Lung (tissue), 12 donors: ENCODE results near the gene ATG16L1. TPM values are rescaled to one million over a fixed set of nuclear protein-coding genes. Genes with fewer than 3 reads are reported as not detected.

ENCODE experiments used
- ATAC-seq: fragments of 200-7000 bp; cut with Tn5 transposase; one replicate; pipeline ENCODE4 v1.9.1; 2020; ENCODE audit warnings: moderate number of reproducible peaks; ENCODE audit not compliant: insufficient read depth, low FRiP score
- DNase-seq, 3 donors: peaks; one replicate each; pipeline ENCODE4 v3.0.0-alpha.2; 2013 to 2017
- H3K27ac ChIP-seq, 2 donors: one replicate each; pipeline ENCODE4 v1.5.1; 2013; ENCODE audit warnings: mild to moderate bottlenecking in 2 of 2, moderate library complexity in 2 of 2, control low read depth in 1 of 2, inconsistent platforms in 1 of 2, low read depth in 1 of 2, low read length in 1 of 2
- H3K27me3 ChIP-seq, 3 donors: one replicate each; pipeline ENCODE4 v1.5.1; 2013; ENCODE audit warnings: low read length in 2 of 3; ENCODE audit not compliant: control insufficient read depth in 3 of 3, insufficient read depth in 3 of 3
- H3K36me3 ChIP-seq, 4 donors: one replicate each; pipeline ENCODE4 v1.5.1; 2013; ENCODE audit warnings: low read length in 4 of 4, mild to moderate bottlenecking in 1 of 4, moderate library complexity in 1 of 4; ENCODE audit not compliant: control insufficient read depth in 4 of 4, insufficient read depth in 4 of 4
- H3K4me1 ChIP-seq, 5 donors: one replicate each; pipeline ENCODE4 v1.5.1; 2013; ENCODE audit warnings: low read length in 5 of 5, mild to moderate bottlenecking in 2 of 5, moderate library complexity in 1 of 5; ENCODE audit not compliant: control insufficient read depth in 5 of 5, insufficient read depth in 5 of 5
- H3K4me3 ChIP-seq: one replicate; pipeline ENCODE4 v1.5.1; 2013; ENCODE audit warnings: mild to moderate bottlenecking, control low read depth, moderate library complexity
- H3K9ac ChIP-seq, 2 donors: one replicate each; pipeline ENCODE4 v1.5.1; 2013; ENCODE audit warnings: low read length in 2 of 2, control low read depth in 1 of 2; ENCODE audit not compliant: insufficient read depth in 1 of 2
- H3K9me3 ChIP-seq, 4 donors: one replicate each; pipeline ENCODE4 v1.5.1; 2013; ENCODE audit warnings: low read length in 3 of 4, mild to moderate bottlenecking in 1 of 4, moderate library complexity in 1 of 4; ENCODE audit not compliant: control insufficient read depth in 4 of 4, insufficient read depth in 3 of 4
- CTCF ChIP-seq: IDR thresholded peaks from 2 replicates; pipeline ENCODE4 v1.5.1; 2012; ENCODE audit warnings: mild to moderate bottlenecking; ENCODE audit errors: control extremely low read depth, extremely low read depth
- WGBS, 2 donors: extraction: QIAGEN DNeasy Blood & Tissue Kit; methylation state at CpG; one replicate each; pipeline ENCODE4 v1.1.7; 2013; 5-methylcytosine and 5-hydroxymethylcytosine counted together
- polyA plus RNA-seq, 2 donors: library from polyadenylated mRNA; stranded (reverse); fragments of 200-250 nt; gene quantifications; one replicate each; pipeline ENCODE4 v1.2.1, GENCODE V29; 2013
- total RNA-seq, 2 donors: library from RNA; depleted of rRNA in 1 of 2; stranded (reverse); fragments of >200 nt in 1 of 2; gene quantifications; one replicate each; pipeline ENCODE4 v1.2.1, GENCODE V29; 2014 to 2021
- donor health status: control.
- donor health status: control.
- donor health status: Bipolar disorder and iron deficiency.
- donor health status: healthy.
- donor health status: DM: yes; HTN: yes; CAD: no.

ATG16L1 gene
- total and polyA plus RNA-seq, 4 donors, result 10.9 to 37.0 (median 20.3) TPM

DNA sequence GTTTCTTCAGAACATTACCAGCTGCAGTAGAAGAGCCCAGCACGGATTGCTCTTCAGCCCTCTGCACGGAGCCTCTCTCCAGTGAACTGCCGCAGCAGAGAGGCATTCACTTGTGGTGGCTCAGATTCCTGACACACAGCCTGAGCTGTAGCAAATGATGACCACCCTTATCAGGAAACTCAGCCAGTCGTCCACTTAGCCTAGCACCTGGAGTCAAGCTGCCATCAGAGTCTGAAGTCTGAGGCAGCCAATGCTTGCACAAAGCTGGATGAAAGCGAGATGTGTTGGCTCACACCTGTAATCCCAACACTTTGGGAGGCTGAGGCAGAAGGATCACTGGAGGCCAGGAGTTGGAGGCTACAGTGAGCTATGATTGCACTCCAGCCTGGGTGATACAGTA, 44.4 kb downstream of the ATG16L1 start:
- no peaks in the 10 kb centered on the region for H3K27me3 ChIP-seq
- H3K4me3 ChIP-seq, result no peak overlapping the region
- H3K9ac ChIP-seq, result no peak overlapping the region
- H3K36me3 ChIP-seq, result peaks cover 31 to 49% (median 36%) of the 10 kb centered on the region in 4 donors
- H3K27ac ChIP-seq, result no peak overlapping the region
- TF ChIP-seq CTCF, result no peak
- peaks cover 0 to 2% (median 0%) of the 10 kb centered on the region in 4 donors for H3K9me3 ChIP-seq
- peaks cover 0 to 4% (median 0%) of the 10 kb centered on the region in 5 donors for H3K4me1 ChIP-seq
- WGBS, 2 donors, result 91 to 92% methylated on average over 5 of the region's 5 CpGs
- ATAC-seq (no peak), DNase-seq (no peak)

GRCh38 chr2:233297076-233297475, 45.6 kb downstream of the ATG16L1 start:
- Histone ChIP-seq H3K36me3 (peaks cover 24 to 40% (median 27%) of the 10 kb centered on the region in 4 donors), H3K27ac (no peak overlapping the region), H3K4me3 (no peak overlapping the region), H3K4me1 (peaks cover 0 to 4% (median 0%) of the 10 kb centered on the region in 5 donors), H3K9me3 (peaks cover 0 to 2% (median 0%) of the 10 kb centered on the region in 4 donors), H3K9ac (no peak overlapping the region), H3K27me3 (no peaks in the 10 kb centered on the region)
- DNase-seq, result no peak
- WGBS, 2 donors, result 85 to 87% methylated on average over 7 of the region's 7 CpGs
- no peak for ATAC-seq
- no peak for TF ChIP-seq CTCF

- H3K27me3 ChIP-seq, result no peaks in the 10 kb centered on the region
- no peak for ATAC-seq
- DNase-seq, result peak in 2 of 3 donors; percentile 22 to 49
- peaks cover 0 to 4% (median 0%) of the 10 kb centered on the region in 5 donors for H3K4me1 ChIP-seq
- H3K9me3 ChIP-seq, result no peaks in the 10 kb centered on the region
- no peak overlapping the region for H3K27ac ChIP-seq
- no peak overlapping the region for H3K4me3 ChIP-seq
- WGBS, 2 donors, result 71 to 77% methylated on average over 4 of the region's 4 CpGs
- H3K9ac ChIP-seq, result no peak overlapping the region
- no peak for TF ChIP-seq CTCF
- peaks cover 0 to 8% (median 0%) of the 10 kb centered on the region in 4 donors for H3K36me3 ChIP-seq
These were observed 48.9 kb downstream of the ATG16L1 start for GRCh38 chr2:233300401-233300800.

GRCh38 chr2:233301248-233301647, 49.8 kb downstream of the ATG16L1 start:
- H3K4me1 ChIP-seq, result peaks cover 0 to 4% (median 0%) of the 10 kb centered on the region in 5 donors
- TF ChIP-seq CTCF, result no peak
- H3K36me3 ChIP-seq, result peaks cover 0 to 2% (median 0%) of the 10 kb centered on the region in 4 donors
- H3K27me3 ChIP-seq, result no peaks in the 10 kb centered on the region
- no peak overlapping the region for H3K27ac ChIP-seq
- no peaks in the 10 kb centered on the region for H3K9me3 ChIP-seq
- DNase-seq (no peak), ATAC-seq (no peak)
- no peak overlapping the region for H3K4me3 ChIP-seq
- 86 to 91% methylated on average over 2 of the region's 2 CpGs for WGBS, 2 donors
- no peak overlapping the region for H3K9ac ChIP-seq
